Progenitor cell of endocrine pancreas (in vitro differentiated cells): Measurements from ENCODE around the gene IFNB1. TPM values are rescaled to one million over a fixed set of nuclear protein-coding genes. Genes with fewer than 3 reads are reported as not detected.

Source experiments
- DNase-seq: peaks from one replicate; pipeline ENCODE4 v3.0.0; 2021; ENCODE audit warnings: low spot score; ENCODE audit not compliant: unreplicated experiment
- H3K27ac Mint-ChIP-seq: 2 replicates; pipeline ENCODE4 v1.8.0; 2021; ENCODE audit warnings: mild to moderate bottlenecking, moderate library complexity, mixed read lengths
- H3K27me3 Mint-ChIP-seq: 2 replicates; pipeline ENCODE4 v1.8.0; 2021; ENCODE audit warnings: mixed read lengths
- H3K36me3 Mint-ChIP-seq: 2 replicates; pipeline ENCODE4 v1.8.0; 2022; ENCODE audit warnings: mixed read lengths; ENCODE audit not compliant: insufficient read depth
- H3K4me1 Mint-ChIP-seq: 2 replicates; pipeline ENCODE4 v1.8.0; 2021; ENCODE audit warnings: low read depth, mixed read lengths
- H3K4me3 Mint-ChIP-seq: 2 replicates; pipeline ENCODE4 v1.8.0; 2021; ENCODE audit warnings: low read depth, mild to moderate bottlenecking, moderate library complexity, mixed read lengths
- H3K9me3 Mint-ChIP-seq: 2 replicates; pipeline ENCODE4 v1.8.0; 2021; ENCODE audit warnings: low read depth, mixed read lengths
- CTCF ChIP-seq: fragments of 200-600 bp; sonication (generic); IDR thresholded peaks from one replicate; pipeline ENCODE4 v1.5.0; 2021; ENCODE audit warnings: antibody characterized with exemption, mild to moderate bottlenecking; ENCODE audit not compliant: unreplicated experiment
- total RNA-seq: library from RNA; stranded (reverse); gene quantifications from 2 replicates; pipeline ENCODE4 v1.2.1, GENCODE V29; 2021

IFNB1 gene
- total RNA-seq, 1 donor from 2014 or later = not detected

GRCh38 chr9:21028466-21028865 is 49.3 kb downstream of the IFNB1 start:
- DNase-seq = no peak
- H3K4me3 Mint-ChIP-seq = no peak overlapping the region
- H3K9me3 Mint-ChIP-seq = no peaks in the 10 kb centered on the region
- peaks cover 13% of the 10 kb centered on the region for H3K27me3 Mint-ChIP-seq
- no peak overlapping the region for H3K27ac Mint-ChIP-seq
- TF ChIP-seq CTCF = no peak
- H3K4me1 Mint-ChIP-seq = no peaks in the 10 kb centered on the region
- no peaks in the 10 kb centered on the region for H3K36me3 Mint-ChIP-seq

- peaks cover under 1% of the 10 kb centered on the region for H3K27me3 Mint-ChIP-seq
- DNase-seq = no peak
- no peaks in the 10 kb centered on the region for H3K4me1 Mint-ChIP-seq
- H3K4me3 Mint-ChIP-seq = no peak overlapping the region
- peaks cover 1% of the 10 kb centered on the region for H3K36me3 Mint-ChIP-seq
- no peak for TF ChIP-seq CTCF
- H3K9me3 Mint-ChIP-seq = no peaks in the 10 kb centered on the region
- H3K27ac Mint-ChIP-seq = no peak overlapping the region
These were observed 50.4 kb downstream of the IFNB1 start for GRCh38 chr9:21027295-21027694.

Other genes with a start within 250 kb of the IFNB1 start
- gene HACD4, start 46.3 kb downstream of the IFNB1 start, total RNA-seq = 0.72 and 0.80 TPM in 2 replicates
- gene IFNW1, start 63.9 kb upstream of the IFNB1 start, total RNA-seq = not detected in 2 replicates
- gene IFNA21, start 88.7 kb upstream of the IFNB1 start, total RNA-seq = not detected in 2 replicates
- not detected in 2 replicates for gene IFNA4, start 109.6 kb upstream of the IFNB1 start, total RNA-seq
- not detected in 2 replicates for gene IFNA7, start 124.3 kb upstream of the IFNB1 start, total RNA-seq
- not detected in 2 replicates for gene IFNA10, start 129.2 kb upstream of the IFNB1 start, total RNA-seq
- not detected in 2 replicates for gene IFNA16, start 139.4 kb upstream of the IFNB1 start, total RNA-seq
- not detected in 2 replicates for gene IFNA17, start 150.3 kb upstream of the IFNB1 start, total RNA-seq
- gene IFNA14, start 162.1 kb upstream of the IFNB1 start, total RNA-seq = not detected in 2 replicates
- not detected in 2 replicates for gene IFNA5, start 227.4 kb upstream of the IFNB1 start, total RNA-seq